ENCODE data around the gene SMIM5. TPM values are rescaled to one million over a fixed set of nuclear protein-coding genes. Genes with fewer than 3 reads are reported as not detected.

Gene SMIM5
- polyA plus RNA-seq, 10 donors = 5.9 to 10.4 (median 8.8) TPM

DNA sequence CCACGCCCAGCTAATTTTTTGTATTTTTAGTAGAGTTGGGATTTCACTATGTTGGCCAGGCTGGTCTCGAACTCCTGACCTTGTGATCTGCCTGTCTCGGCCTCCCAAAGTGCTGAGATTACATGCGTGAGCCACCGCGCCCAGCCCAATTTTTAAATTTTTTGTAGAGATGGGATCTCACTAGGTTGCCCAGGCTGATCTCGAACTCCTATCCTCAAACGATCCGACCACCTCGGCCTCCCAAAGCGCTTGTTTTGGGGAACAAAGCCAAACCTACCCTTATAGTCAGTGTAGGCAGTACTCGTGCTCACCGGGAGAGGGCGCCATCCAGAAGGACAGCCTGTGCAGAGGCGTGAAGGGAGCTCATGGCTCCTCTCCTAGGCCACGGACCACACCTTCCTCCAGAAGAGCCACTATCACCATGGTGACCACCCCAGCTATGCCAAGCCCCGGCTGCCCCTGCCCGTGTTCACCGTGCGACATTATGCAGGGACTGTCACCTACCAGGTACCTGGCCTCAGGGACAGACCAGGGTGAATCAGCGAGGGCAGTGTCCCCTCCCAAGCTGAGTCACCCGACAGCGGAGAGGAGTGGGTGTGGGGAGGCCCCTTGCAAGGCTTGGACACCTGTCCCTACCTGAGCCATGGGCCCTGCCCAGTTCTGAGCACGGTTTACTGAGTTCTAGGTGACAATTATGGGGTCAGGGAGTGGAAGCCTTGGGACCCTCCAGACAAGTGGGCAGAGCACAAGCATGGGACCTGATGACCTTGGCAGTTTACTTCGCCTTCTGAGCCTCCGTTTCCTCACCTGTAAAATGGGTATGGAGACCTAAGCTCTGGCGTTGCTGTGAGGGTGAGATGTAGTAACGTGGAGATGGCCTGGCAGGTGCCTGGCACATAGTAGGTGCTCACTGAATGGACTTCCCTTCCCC lies 31.9 kb upstream of the SMIM5 start:
- DNase-seq = no peak

DNA sequence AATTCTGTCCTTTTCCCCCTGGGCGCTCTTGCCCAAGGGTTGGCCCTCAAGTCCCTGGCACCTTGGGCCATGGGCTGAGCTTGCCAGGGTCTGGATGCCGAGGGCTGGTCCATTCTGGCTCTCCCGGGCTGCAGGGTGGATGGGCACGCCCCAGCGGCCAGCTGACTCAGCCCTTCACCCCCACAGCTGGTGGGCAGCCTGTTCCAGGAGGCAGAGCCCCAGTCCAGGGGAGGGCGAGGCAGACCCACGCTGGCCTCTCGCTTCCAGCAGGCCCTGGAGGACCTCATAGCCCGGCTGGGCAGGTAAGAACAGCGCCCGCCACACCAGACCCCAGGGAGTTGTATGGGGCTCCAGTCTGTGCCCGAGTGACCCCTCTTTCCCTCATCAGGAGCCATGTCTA lies 30.6 kb upstream of the SMIM5 start:
- DNase-seq = no peak

DNA sequence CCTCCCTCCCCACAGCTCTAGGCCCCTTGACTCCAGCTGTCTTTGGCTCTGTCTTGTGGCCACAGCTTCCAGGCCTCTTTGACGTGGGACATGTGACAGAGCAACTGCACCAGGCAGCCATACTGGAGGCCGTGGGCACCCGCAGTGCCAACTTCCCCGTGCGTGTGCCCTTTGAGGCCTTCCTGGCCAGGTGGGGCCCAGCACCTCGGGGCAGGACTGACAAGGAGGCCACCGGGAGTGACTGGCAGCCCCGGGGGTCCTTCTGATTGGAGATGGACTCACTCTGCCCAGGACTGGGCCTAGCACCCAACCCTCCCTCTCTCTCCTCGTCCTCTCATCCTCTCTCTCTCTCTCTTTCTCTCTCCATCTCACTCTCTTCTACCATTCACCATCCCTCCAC lies 30.1 kb upstream of the SMIM5 start:
- DNase-seq = no peak

DNA sequence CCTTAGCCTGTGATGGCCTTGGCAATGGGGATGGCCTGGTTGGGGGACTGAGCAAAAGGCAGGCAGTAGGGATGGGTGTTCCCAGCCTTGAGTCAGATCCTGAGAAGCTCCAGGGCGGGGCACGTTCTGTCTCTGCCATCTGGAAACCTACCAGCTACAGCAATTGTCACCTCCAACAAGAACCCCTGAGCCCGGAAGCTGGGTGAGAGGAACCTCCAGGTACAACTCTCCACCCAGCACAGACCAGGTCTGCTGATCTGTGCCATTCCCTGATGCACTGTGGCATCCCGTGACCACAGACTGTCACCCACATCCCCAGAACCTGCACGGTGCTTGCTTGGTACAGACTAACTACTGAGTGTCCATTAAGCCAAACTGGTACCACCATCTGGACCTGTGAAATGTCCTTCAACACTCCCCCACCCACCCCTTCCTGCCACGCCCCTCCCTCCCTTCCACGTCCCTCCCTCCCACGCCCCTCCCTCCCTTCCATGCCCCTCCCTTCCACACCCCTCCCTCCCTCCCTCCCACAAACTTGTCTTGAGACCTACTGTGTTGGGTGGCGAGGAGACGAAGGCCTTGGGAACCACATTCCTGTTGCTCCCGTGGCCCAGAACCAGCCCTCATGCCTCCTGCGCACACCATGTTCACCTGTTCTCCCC lies 29.1 kb upstream of the SMIM5 start:
- no peak for DNase-seq

DNA sequence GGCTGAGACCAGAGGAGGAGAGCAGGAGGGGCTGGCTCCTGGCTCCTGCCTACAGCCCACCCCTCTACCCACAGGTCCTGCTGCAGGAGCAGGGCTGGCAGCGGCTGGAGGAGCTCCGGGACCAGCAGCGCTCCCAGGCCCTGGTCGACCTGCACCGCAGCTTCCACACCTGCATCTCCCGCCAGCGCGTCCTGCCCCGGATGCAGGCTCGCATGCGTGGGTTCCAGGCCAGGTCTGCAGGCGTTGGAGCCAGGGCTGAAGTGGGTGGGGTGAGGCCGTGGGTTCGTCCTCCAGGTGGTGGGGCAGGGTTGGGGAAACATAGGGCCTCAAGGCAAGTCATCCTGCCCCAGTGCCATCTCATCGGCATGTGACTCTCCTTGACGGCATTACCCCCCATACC lies 27.4 kb upstream of the SMIM5 start:
- DNase-seq = no peak

DNA sequence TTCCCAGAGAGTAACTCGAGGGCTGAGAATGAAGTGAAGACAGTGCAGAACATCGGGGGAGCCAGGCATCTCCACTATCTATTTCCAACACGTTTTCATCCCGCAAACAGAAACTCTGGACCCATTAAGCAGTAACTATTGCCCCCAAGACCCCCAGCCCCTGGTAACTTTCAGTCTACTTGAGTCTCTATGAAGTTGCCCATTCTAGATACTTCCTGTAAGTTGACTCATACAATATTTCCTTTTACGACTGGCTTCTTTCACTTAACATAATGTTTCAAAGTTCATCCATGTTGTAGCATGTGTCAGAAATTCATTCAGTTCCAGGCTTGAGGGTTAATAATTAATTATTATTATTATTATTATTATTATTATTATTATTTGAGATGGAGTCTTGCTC lies 26.1 kb upstream of the SMIM5 start:
- DNase-seq = no peak

DNA sequence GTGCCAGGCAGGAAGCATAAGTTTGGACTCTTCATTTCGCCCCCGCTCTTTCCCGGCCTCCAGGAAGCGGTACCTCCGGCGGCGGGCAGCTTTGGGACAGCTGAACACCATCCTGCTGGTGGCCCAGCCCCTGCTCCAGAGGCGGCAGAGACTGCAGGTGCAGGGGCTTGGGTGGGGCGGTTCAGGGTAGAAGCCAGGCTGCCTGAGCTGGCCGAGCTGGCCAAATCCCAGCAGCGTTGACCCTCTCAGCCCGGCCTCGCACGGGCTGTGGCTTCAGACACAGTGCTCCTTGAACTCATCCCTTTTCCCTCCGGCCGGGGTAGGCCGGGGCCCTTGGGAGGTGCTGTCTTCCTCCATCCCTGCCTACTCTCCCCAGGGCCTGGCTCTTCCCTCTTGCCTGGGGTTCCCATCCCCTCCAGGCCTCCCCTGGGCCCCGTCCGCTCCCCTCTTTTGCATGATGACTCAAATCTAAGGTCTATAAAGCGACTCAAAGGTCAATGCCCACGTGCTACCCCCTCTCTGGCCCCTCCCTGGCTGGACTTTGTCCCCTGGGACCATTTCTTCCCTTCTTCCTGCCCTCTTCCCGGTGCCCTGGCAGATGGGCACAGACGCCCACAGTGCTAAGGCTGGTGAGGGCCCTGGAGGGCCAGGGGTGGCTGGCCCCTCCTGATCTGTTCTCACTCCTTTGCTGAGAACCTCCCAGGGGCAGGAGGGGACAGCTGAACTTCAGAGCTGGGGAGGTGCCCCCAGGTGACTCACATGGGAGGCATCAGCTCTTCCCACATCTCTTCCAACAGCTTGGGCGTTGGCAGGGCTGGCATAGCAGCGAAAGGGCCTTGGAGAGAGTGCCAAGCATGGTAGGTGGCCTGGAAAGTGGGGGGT lies 22.9 kb upstream of the SMIM5 start:
- no peak for DNase-seq

DNA sequence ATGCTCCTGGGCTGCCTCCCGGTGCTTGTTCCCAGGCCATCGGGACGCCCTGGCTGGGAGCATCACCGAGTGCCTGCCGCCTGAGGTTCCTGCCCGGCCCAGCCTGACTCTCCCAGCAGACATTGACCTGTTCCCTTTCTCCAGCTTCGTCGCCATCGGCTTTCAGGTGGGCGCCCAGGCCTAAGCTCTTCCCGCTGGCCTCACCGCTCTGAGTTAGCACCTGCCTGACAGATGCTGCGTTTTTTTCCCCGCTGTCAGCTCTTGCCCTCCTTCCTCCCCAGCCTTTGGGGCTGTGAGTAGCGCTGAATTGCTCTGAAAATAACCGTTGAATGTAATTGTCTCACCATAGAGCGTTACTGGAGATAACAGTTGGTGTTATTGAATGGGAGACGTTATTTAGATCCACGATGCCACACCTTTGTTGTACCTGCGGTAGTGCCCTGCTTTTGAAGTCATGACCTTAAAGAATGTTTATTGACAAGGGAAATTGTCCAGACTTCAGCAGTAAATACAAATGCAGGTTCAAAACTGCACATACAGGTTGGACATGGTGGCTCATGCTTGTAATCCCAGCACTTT lies 21.3 kb upstream of the SMIM5 start:
- DNase-seq = no peak

DNA sequence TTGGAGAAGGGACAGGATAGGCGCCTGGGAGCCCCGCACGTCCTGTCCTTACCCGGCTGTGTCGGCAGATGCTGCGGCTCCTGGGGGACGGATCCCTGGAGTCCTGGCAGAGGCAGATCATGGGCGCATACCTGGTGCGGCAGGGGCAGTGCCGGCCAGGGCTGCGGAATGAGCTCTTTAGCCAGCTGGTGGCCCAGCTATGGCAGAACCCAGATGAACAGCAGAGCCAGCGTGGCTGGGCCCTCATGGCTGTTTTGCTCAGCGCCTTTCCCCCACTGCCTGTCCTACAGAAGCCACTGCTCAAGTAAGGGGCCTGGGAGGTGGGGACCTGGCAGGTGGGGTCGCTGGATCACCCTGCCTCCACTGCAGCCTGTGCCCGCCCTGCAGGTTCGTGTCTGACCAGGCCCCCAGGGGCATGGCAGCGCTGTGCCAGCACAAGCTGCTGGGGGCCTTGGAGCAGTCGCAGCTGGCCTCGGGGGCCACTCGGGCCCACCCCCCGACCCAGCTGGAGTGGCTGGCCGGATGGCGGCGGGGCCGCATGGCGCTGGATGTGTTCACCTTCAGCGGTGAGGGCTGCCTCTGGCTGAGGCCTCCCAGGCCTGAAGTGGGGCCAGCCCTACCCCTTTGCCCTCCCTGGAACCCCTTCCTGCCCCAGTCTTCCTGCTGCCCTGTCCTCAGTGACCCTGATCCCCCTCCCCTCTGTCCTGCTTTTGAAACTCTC lies 20.2 kb upstream of the SMIM5 start:
- no peak for DNase-seq

DNA sequence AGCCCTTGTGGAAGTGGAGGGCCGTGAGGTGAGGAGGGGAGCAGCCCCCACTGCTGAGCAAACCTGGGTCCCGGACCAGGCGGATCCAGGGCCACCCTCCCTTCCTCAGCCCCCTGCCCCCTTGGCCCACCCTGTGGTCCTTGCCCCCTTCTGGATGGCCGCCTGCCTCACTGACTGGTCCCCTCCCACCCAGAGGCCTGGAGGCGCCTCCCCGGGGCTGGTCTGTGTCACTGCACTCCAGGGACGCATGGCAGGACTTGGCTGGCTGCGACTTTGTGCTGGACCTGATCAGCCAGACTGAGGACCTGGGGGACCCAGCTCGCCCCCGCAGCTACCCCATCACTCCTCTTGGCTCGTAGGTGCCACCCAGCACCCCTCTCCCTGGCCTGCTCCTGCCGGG lies 19.2 kb upstream of the SMIM5 start:
- no peak for DNase-seq

DNA sequence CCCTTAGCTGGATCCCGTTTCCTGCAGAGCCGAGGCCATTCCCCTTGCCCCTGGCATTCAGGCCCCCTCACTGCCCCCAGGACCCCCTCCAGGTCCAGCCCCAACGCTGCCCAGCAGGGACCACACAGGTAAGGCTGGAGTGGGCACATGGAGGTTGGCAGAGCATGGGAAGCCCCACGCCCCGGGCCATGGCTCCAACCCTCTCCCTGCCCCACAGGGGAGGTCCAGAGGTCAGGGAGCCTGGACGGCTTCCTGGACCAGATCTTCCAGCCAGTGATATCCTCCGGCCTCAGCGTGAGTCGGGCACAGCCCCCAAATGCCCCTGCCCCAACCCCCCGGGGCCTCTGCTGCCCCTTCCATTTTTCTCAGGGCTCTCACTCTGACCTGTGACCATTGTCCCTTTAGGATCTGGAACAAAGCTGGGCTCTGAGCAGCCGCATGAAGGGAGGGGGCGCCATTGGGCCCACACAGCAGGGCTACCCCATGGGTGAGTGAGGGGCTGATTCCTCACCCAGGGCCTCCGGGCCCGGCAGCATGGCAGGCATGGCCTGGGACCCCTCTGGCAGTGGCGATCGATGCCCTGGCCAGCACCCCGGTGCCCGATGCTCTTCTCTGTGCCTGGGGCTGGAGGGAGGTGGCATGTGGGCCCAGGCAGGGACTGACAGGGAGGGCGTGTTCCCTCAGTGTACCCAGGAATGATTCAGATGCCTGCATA lies 18.5 kb upstream of the SMIM5 start:
- no peak for DNase-seq

DNA sequence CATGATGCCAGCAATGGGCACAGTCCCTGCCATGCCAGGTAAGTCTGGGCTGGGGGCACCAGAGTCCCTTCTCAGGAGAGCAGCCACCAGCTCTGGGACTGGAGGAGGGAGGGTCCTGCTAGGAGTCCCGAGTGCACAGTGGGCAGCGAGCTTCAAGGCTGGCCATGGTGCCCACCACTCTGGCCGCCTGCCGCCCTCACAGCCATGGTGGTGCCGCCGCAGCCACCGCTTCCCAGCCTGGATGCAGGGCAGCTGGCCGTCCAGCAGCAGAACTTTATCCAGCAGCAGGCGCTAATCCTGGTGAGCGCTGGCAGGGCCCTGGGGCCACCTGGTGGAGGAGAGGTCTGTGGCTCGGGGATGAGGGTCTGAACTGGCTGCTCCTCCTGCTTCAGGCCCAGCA lies 17.9 kb upstream of the SMIM5 start:
- no peak for DNase-seq

DNA sequence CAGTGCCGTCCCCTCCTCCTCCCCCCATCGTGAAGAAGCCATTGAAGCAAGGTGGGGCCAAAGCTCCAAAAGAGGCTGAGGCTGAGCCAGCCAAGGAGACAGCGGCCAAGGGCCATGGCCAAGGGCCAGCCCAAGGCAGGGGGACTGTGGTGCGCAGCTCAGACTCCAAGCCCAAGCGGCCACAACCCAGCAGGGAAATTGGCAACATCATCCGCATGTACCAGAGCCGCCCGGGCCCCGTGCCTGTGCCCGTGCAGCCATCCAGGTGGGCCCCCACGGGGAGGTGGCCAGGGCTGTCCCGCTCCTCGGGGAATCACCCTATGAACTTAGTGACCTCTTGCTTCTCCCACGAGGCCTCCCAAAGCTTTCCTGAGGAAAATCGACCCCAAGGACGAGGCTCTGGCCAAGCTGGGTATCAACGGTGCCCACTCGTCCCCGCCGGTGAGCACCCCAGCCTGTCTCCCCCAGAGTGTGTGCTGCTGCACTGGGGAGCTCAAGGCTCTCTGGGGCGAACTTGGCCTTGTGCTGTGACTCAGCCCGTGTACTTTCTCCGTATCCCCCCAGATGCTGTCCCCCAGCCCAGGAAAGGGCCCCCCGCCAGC lies 16.6 kb upstream of the SMIM5 start:
- DNase-seq = no peak

DNA sequence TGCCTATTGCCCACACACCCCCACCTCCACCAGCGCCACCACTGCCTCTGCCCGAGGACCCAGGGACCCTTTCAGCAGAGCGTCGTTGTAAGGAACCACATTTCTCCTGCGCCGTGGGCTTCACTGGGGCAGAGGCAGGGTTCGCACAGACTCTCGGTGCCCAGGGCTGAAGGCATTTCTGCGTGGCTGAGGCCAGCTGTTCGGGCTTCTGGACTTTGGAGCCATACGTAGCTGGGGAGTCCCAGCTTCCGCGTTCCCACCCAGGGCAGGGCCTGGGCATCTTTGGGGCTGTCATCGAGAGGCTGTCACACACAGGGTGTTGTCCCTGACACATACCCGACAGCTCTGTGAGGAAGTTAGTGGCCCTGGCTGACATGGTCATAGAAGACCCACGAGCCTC lies 16.0 kb upstream of the SMIM5 start:
- no peak for DNase-seq

DNA sequence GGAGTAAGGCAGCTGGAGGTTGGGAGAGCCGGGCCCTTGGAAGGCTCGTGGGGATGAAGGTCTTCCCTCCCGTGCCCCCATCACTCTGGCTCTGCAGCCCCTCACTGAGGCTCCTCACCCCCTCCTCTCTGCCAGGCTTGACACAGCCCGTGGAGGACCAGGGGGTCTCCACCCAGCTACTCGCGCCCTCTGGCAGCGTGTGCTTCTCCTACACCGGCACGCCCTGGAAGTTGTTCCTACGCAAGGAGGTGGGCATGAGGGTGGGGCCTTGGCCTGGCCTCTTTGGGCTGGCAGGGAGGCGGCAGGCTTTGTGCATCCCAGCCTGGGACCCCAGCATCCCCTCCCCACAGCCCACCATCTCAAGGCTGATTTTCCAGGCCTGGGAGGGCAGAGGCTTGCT lies 15.6 kb upstream of the SMIM5 start:
- DNase-seq = no peak

DNA sequence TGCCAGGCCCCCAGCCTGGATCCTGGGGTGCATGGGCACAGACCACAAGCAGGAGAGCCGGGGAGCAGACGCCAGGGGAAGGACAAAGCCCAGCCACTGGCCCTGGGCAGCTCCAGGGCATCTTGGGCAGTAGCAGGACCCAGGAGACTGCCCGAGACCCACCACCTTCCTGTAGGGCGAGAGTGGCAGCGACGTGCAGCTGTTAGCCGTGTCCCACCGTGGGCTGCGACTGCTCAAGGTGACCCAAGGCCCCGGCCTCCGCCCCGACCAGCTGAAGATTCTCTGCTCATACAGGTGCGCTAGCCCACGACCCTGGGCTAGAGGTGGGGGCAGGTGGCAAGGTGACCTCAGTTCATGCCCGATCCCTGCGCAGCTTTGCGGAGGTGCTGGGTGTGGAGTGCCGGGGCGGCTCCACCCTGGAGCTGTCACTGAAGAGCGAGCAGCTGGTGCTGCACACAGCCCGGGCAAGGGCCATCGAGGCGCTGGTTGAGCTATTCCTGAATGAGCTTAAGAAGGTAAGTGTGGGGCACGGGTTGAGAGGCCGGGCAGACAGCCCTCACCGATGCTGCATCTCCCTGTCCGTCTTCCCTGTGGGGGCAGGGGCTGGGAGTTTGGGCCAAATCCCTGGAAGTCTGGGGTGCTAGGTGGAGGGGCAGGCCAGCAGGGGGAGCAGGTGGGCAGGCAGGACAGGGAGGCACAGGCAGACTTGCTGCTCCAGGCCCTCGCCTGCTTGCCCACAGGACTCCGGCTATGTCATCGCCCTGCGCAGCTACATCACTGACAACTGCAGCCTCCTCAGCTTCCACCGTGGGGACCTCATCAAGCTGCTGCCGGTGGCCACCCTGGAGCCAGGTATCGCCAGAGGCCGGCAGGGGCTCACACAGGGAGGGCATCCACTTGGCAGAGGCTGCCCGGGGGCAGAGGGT lies 13.5 kb upstream of the SMIM5 start:
- DNase-seq = no peak

DNA sequence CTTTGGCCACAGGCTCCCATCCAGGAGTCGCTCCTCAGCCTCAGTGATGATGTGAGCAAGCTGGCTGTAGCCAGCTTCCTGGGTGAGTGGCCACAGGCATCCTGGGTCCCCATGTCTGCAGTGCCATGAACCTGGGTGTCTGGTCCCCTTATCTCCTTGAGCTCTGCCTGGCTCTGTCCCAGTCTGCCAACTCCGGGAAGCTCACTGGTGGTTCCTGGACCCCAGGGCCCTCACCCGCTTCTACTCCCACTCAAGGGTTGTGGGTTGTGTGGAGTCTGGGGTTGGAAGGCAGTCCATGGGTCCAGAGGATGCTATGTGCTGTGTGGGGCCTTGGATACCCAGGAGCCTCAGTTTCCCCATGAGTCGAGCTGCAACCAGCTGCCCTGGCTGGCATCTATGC lies 11.7 kb upstream of the SMIM5 start:
- no peak for DNase-seq

DNA sequence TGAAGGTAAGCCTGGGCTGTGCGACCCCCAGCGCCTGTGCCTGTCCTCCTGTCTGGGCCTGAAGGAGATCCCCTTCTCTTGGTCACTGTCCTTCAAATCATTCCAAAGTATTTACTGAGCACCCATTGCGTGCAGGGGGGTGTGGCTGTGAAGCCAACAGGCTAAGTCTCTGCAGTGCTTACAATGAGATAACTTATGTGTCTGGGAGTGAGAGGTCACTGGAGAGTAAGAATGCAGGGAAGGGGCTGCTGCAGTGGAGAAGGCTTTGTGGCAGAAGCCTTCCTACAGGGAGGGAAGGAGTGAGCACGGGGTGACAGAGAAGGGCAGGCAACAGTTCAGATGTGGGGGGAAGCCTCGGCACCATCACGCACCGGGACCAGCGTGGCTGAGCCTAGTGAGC lies 11.2 kb upstream of the SMIM5 start:
- no peak for DNase-seq

DNA sequence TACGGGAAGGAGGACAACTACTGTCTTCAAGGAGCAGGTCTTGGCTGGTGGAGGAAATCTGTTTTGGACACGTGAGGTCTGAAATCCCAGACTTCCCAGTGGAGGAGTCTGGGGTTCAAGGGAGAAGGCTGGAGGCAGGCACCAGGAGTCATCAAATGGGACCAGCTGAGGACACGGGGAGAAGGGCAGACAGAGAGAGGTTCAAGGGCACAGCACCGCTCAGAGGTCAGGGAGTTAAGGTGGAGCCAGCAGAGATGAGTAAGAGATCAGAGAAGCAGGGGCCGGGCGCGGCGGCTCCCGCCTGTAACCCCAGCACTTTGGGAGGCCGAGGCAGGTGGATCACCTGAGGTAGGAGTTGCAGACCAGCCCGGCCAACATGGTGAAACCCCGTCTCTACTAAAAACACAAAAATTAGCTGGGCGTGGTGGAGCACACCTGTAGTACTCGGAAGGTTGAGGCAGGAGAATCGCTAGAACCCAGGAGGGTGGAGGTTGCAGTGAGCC lies 10.4 kb upstream of the SMIM5 start:
- DNase-seq = no peak
